A549 (cell line): ENCODE data around the gene TRIM10.

Experiments used
- POLR2A ChIP-seq: IDR thresholded peaks from 2 replicates; pipeline ENCODE4 v1.6.1; 2012; ENCODE audit warnings: mild to moderate bottlenecking, low read length
- RAD21 ChIP-seq, 2 experiments: fragments of >200 bp in 1 of 2; sonication (Bioruptor Twin) in 1 of 2; formaldehyde crosslinking in 1 of 2; IDR thresholded peaks in 1 of 2; conservative IDR thresholded peaks in 1 of 2; 2 replicates in 1 of 2; 3 replicates in 1 of 2; pipeline ENCODE4 v1.6.1; 2012 to 2018; ENCODE audit warnings: inconsistent platforms in 1 of 2
- SMC3 ChIP-seq: fragments of >200 bp; sonication (Bioruptor Twin); formaldehyde crosslinking; IDR thresholded peaks from 3 replicates; pipeline ENCODE4 v1.6.1; 2018; ENCODE audit warnings: inconsistent platforms

DNA sequence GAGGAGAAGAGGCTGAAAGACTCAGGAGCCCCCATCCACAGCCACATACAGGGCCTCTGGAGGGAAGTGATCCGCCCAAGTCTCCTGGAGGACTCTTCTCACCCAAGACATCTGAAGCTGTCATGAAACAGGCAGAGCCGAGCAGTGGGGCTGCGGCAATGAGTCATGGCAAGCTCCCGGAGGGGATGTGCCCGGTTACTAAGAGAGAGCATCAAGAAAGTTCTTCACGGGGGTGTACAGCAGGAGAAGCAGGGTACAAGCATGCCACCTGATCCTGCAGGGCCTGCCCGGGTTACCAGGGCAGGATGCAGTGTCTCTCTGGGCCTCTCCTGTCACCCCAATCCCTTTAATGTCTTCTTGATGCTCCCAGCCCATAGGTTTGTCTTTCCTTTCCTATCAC is 31.1 kb upstream of the TRIM10 start:
- TF ChIP-seq POLR2A (no peak), SMC3 (no peak), RAD21 (conservative IDR thresholded peaks at IDR 0.05 in 1 of 2, IDR thresholded peaks at IDR 0.05 in 1 of 2) (no peak)
